ENCODE results near the gene XRCC4.

DNA sequence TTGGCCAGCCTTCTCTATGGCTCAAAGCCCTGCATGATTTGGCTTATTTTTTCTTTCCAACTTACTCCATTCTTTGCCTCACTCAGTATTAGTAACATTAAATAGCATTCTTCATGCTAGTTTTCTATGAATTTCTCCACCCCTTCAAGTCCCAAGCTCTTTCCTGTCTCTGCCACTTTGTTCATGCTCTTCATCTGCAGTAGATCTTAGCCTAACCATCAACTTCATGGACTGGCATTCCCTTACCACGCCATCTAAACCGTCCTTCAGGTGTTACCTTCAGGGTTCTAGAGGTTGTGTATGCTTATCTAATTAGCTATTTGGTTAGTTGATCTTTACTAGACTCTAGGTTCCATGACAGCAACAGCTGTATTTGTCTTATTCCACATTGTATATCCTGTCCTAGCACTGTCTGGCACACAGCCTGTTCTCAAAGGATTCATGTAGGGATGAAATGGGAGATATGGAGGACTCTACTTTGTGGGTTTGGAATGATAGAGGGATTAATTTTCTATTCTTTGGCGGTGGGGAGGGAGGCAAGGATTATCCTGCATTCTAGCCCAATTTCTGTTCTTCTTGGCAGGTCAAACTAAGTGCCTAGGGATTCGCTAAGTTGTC, 26.5 kb upstream of the XRCC4 start:
- TF ChIP-seq CTCF (IDR thresholded peaks at IDR 0.05; ENCODE audit: poor library complexity, severe bottlenecking), result no peak
- TF ChIP-seq RAD21 (conservative IDR thresholded peaks at IDR 0.05), result no peak
- TF ChIP-seq EZH2 (IDR thresholded peaks at IDR 0.05; ENCODE audit: borderline replicate concordance, insufficient read depth, low read length, poor library complexity, severe bottlenecking), result no peak
- no peak for TF ChIP-seq POLR2AphosphoS5 (IDR thresholded peaks at IDR 0.05)
- no peak for TF ChIP-seq REST (IDR thresholded peaks at IDR 0.05; ENCODE audit: borderline replicate concordance)
- no peak for TF ChIP-seq TAF1 (IDR thresholded peaks at IDR 0.05; ENCODE audit: low read depth)
- TF ChIP-seq SMC3 (conservative IDR thresholded peaks at IDR 0.05; ENCODE audit: poor library complexity), result no peak
